NCI-H748 (cell line): ENCODE data around the gene MRPS6.
A peak's percentile ranks its signal among the peaks of the same experiment; 100 is the strongest.

Experiments
- DNase-seq: peaks from one replicate; lab custom pipeline; 2025; ENCODE audit not compliant: unreplicated experiment; lab: John Stamatoyannopoulos, UW

Gene MRPS6

DNA sequence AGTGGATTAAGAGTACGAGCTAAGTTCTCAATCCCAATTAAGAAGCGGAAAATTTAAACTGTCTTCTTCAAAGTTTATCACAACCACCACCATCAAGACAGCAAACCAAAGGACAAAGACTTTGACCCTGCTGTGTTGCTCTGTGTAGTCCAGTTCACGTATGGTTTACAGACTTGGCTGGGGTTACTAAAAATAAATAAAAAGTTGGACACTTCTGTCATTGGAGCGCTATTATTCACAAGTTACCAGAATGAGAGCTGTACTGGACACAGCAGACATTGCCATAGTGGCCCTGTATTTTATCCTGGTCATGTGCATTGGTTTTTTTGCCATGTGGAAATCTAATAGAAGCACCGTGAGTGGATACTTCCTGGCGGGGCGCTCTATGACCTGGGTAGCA is 21.6 kb downstream of the MRPS6 start:
- DNase-seq = no peak

DNA sequence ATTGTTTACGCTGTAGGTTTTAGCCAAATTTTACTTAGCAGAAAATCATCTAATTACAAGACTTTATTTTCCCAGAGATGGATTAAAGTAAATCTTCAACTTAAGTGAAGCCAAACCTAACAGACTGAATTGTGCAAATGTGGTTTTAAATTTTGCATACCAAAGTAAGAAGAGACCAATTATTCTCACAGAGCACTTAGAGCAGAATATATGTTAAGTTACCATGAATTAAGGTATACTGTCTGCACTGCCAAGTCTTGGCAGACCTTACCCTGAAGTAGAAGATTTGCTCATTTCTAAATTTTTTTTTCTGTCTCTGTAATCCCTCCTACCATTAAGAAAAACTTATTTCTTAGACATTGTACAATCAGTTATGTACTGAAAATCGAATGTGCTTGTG is 24.1 kb downstream of the MRPS6 start:
- DNase-seq = no peak

DNA sequence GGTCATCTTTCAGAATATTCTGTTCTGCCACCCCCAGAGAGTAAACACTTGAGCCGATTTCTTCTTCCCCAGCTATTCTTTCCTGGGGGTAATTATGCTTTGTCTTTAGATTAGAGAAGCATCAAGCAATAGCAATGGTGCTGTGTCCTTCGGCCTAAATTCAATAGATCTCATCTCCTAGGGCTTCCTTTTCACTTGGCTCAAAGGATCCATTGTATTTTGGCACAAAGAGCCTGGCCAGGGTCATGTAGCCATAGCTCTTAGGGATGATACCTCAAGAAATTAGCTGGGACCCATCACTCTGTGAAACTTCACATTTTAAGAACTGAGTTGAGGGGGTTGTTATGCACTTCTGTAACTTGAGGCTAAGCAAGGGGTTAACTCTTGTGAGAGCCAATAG is 27.0 kb downstream of the MRPS6 start:
- no peak for DNase-seq

DNA sequence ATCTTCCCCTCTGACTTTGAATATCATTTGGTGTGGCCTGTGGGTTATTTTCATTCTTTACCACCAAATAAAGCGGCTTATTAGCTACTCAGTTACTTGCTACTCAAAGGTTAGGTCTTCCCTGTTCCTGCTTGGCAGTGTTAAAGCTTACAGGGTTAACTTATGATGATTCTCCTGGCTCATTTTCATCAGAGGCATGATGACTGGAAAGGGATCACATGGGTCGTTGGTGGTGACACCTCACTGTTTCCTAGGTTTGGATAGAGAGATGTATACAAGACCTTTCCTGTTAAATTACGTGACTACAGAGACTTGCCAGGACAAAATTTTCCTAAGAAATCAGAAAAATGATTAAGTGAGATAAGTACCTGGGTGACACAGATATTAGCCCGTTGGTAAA is 27.4 kb downstream of the MRPS6 start:
- DNase-seq = no peak

DNA sequence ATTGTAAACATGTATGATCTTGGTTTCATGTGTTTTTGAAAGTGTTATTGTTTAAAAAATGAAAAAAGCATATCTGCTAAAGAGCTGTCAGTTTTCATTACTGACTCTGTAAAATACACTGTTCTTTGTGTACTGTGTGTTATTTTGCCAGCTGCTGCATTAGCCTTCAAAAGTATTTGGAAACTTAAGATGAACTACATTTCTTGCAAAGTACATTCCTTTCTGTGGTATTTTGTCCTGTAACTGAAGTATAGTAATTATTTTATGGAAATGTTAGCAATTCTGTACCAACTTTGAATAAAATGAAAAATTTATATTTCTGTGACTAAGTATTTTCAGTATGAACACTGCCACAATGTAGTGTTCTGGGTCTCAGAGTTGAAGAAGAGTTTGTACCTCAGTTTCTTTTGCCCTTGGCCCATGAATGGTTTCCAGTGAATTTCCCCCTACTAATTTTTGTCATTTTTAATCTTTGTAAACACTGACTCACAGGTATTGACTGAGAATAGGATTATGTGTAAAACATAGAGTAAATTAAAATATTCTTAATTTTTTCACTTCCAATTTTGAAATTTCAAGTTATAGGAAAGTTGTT is 32.7 kb downstream of the MRPS6 start:
- no peak for DNase-seq

DNA sequence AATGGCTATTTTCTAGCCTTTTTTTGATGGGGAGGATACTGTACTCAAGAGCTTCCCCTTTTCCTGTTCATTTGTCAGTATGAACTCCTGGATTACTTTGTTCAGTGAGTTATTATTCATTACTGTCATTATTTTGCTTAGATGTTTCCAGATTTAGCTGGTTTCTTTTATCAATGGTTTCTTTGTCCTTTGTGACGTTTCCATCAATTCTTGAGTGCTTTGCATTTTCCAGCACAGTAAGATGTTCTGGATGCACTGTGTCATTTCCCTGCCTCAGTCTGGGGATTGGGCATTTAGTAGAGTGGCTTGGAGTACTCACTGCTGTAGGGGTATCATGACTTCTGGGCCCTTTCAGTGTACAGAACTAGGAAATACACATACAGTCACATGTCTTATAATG is 34.2 kb downstream of the MRPS6 start:
- DNase-seq = no peak

DNA sequence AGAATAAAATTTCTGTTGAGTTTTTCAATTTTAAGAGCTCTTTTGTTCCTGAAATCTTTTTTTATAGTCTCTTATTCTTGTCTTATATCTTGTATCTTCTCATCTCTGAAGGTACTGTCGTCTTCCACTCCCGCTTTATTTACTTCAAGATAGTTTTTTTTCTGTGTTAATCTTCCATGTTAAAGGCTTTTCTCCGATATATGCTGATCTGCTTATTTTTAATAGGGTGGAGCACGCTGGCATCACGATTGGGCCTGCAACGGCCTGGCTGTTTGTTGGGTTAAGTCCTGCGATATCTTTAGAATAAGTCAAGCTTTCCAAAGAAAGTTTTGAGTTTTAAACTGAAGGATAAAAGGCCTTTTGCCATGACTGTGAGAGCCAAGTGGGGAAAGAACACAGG is 35.7 kb downstream of the MRPS6 start:
- no peak for DNase-seq

DNA sequence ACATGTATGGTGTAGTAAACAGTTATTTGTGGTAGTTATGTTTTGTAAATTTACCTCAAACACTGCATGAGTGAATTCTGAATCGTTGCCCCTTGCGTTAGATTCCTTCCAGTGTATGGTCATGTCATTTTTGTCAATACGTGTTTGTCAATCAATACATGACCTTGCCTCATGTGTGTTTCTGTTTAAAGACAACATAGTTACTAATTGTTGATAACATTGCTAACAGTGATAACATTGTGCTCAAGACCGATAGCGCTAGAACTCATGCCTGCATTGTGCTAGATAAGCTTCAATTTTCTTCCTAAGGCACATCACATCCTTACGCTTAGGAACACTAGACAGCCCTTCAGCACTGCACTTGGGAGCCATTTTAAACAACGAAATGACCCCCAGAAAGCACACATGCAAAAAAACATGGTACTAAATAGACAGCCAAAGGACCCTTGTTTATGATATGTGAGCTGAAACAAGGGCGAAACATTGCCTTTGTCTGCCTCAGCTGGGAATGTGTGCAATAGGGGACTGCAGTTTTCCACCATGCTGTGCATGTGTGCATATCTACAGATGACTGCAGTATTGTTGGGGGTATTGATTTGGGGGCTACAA is 37.3 kb downstream of the MRPS6 start:
- DNase-seq = no peak

DNA sequence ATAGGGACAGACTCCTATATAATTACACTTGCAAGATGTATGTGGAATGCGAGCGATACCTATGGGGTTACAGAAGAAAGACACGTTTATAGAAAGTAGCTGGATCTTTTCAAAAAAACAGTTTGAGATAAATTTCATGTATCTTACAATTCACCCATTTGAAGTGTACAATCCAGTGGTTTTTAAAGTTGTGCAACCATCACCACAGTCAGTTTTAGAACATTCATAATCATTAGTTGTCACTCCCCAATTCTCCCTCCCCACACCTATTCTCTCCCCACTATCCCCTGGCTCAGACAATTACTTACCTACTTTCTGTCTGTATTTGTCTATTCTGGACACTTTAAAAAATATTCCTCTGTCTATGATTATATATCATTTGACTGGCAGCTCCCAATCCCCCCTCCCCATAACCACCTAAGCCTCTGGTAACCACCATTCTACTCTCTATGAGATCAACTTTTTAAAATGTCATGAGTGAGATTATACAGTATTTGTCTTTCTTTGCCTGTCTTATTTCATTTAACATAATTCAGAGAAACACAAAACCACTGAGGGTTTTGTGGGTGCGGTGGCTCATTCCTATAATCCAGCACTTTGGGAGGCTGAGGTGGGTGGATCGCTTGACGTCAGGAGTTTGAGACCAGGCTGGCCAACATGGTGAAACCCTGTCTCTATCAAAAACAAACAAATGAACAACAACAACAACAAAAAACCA is 39.1 kb downstream of the MRPS6 start:
- DNase-seq = no peak

DNA sequence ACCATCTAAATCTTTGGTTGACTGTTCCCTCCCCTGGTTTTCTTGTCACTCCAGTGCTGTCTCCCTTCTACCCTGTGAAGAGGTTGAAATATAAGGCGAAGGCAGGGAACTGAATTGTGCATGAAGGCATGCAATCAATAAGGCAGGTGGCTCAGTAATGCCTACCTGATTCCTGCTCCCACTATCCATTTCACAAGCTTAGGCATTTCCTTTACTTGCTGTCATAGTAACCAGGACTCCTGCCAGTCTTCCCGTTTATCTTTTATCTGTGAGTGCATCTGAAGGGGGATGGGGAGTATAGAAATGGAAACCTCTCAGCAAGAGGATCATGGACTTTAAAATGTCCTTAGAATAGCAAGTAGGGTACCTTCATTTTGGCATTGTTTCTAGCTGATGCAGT is 40.5 kb downstream of the MRPS6 start:
- DNase-seq = no peak

DNA sequence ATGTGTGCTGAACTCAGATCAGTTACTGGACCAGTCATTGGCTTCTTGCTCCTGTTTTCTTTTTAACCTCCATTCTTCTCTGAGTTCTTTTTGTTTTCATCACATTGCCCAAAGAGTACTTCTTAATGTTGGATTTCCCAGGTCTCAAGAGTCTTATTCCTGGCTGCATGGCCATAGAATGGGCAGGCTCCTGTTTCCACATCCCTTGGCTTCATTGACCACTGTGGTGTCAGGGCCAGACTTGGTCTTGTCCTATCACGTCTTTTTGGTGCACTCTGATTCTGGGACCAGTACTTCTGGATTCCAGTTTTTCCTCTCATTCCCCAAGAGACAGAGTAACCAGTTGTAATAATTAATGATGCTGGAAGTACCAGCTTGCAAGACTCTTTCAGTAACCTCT is 41.8 kb downstream of the MRPS6 start:
- DNase-seq = no peak

DNA sequence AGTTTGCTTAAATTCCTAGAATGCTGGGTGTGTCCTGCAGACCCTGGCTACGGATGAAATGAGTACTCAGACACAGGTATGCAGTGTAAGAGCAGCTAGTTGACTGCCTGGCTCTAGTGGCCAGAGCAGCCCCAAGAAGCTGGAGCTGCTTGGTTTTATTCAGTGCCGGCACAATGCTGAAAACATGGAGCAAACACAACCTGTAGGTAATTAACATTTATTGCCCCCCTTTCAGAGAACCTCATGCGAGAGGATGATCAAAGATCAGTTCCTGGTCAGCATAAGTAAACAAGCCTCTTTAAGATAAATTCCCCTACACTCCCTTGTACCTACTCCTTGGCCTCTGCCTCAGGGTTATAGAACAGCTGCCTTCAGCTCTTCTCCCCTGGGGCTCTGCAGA is 43.2 kb downstream of the MRPS6 start:
- DNase-seq = no peak

DNA sequence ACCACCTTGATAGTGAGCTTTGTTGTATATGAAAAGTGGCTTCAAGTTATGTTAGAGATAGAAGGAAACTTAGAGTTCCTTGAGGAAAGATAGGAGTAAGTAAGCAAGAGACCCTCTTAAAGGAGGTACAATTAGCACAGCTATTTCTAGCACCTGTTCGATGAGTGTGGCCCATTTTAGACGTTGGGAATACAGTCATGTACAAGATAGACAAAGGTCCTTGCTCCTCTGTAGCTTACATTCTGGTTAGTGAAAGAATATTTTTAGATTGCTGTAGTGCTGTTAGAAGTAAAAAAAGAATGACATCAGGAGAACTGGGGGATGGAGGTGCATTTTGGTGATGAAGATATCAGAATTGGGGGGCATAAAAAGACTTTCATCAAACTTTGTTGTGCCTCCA is 47.5 kb downstream of the MRPS6 start:
- DNase-seq = no peak

DNA sequence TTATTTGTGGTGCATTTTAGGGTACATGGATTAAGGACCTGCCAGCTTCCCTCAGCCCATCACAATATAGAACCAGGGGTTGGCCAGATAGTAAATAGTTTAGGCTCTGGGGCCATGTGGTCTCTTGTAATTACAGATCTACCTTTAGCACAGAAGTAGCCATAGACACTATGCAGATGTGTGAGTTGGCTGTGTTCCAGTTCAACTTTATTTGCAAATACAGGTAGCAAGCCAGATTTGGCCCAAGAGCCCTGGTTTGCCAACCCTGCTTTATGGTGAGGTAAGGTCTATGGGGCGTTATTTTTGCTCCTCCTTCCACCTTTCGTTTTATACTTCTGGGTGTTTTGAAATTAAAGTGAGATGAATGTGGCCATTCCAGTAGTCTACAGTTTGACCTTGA is 48.7 kb downstream of the MRPS6 start:
- DNase-seq = peak; percentile 28

DNA sequence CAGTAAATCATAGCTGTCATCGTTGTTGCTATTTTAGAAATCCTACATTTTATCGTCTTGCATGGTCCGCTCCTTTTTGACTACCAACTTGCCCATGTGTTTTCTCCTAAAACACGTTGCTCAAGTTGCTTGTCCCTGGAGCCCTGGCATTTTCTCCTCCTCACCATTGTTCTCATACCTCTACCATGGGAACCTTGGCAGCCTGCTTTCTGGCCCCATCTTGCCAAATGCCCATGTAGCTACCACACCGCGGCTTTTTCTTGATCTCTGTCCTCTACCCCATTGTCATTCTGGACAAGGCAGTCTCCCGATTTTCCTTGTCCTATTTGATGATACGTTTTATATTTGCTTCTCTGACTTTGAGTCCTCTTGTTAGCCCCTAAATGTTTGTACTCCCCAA is 50.2 kb downstream of the MRPS6 start:
- no peak for DNase-seq

DNA sequence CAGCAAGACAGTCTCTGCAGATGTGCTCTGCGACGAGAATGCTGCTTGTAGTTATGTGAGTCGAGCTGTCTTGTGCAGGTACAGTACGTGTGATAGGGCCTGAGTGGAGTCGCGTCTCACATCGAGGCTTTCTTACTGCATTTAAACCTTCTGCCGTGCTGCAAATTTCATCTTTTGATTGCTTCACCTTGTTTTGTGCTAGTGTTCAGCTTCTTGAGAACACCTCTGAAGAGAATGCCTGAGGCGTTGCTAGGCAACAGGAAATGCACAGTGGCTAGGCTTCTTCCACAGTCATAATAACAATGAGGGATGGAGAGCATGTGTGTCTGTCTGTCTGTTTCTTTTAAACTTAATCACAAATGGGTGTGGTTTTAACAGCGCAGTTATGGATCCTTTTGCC is 52.9 kb downstream of the MRPS6 start:
- peak; percentile 44 for DNase-seq

DNA sequence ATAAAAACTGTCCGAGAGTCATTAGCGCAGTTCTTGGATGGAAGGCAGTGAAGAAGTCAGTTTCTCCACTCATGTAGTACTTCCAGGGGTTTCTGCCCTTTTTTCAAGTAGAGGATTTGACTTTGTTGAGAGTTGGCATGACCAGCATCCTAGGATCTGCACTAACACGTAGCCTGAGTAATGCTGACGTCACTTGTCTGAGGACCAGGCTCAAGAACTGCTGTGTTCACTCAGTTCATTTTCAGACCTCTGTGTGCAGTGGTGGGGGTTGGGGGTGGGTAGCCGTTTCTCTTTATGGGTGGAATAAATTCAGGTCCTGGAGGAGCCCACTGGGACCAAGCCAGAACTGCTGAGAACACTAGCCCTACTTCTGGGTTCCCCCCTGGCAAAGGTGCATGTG is 53.3 kb downstream of the MRPS6 start:
- no peak for DNase-seq

DNA sequence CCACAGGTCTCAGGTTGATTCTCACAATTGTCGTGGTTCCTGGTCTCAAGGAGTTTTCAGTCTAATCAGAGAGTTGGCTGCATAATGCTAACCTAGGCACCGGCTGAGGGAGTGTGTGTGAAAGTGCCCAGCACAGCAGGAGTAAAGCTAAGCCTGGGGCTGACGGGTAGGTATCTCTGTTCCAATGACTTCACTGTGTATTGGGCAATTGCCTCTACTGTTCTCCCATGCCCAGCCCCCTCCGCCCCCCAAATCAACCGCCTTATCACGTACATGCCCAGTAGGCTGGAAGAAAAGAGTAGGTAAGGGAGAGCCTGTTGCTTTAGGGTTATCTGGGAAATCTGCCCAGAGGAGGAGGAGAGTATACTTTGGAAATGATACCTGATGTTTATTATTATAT is 54.7 kb downstream of the MRPS6 start:
- no peak for DNase-seq

DNA sequence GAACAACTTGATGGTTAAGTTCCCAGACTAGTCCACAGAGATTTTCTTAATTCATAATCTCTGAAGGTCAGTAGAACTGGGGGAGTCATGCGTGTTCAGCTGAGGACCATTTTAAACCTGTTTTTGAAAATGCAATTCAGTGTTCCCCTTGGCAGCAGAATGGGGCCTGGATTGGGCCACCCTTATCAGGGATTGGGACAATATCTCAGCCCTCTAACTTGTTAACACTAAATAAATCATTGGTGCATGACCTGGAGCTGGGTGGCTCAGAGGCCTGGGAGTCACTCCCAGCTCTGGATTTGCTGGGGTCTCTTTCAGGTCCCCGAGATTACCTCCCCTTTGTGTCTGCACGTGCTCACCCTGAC is 55.3 kb downstream of the MRPS6 start:
- DNase-seq = no peak

DNA sequence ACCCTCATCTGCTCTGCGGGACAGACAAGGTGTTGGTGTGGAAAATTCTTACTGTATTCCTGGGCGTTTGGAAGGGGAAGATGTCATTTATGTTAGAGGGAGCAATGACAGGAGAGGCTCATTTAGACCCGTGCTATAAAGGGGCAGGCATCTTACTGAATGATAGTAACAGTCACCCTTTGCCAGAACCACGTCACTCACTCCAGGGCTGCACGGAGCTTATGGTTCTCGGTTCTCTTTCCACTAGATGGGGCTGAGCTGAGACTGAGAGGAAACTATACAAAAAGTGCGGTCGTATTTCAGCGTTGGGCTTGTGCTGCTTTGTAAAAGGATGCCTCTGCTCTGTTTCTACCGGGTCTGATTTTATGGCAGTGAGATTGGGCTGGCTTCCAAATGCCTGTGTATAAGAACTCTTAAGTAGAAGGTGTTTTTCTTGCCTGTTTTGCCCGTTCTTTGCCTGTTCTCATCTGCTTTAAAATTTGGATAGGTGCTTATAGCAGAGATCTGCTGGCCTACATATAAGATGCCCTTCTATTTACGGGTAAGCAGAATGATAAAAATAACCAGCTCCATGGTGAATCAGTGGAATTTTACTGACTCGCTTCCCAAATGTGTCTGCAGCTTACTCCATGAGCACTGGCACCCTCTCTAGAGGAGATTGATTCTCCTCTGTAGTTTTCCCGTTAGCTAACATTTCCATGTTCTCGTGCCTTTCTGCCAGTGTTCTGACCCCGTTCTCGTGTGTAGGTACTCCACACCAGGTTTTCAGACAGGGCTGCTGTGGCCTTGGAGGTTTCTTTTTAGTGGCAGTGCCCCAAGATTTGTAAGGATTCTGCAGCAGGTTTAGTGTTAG is 55.9 kb downstream of the MRPS6 start:
- no peak for DNase-seq

DNA sequence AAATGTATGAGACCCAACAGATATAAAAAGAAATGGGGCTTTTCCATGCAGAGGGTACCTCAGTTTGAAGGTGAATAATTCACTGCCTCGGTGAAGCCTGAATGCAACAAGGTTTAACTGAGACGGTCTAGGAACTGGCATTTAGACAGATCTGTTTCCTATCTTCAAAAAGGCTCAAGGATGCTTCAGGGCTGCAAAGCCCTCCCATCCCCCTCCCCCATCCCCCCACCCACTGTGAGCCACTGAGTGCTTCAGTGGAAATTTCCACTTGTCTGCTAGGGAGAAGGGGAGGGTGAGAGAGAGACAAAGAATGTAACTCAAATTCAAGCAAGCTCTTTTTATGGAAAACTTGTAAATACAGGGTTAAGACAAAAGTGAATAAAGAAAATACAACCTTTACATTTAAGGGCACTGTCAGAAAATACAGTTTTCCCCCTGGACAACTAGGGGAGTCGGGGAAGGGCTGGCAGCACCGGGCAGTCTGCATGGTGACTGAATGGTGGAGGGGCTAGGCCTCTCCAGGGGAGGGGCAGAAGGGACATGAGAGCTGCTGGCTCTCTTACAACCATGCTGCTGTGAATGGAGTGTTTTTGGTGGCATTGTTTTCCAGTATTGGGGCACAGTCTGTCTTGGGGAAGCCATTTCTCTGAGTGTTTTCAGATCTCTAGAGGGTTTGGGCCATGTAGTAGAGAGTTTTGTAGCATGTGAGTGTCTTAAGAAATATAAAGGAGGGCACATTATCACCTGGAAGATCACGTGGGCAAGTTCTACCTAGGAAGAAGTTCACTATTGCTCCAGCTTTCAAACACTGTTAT is 56.7 kb downstream of the MRPS6 start:
- DNase-seq = no peak
